H9 (cell line): ENCODE results near the gene MXI1. TPM values are rescaled to one million over a fixed set of nuclear protein-coding genes. Genes with fewer than 3 reads are reported as not detected.
A peak's percentile ranks its signal among the peaks of the same experiment; 100 is the strongest.

ENCODE experiments used
- DNase-seq: peaks from one replicate; pipeline ENCODE4 v3.0.0-alpha.2; 2017
- H2AFZ ChIP-seq: one replicate; pipeline ENCODE4 v1.6.1; 2013; ENCODE audit warnings: mild to moderate bottlenecking, low read length, control low read depth, moderate library complexity
- H2AK5ac ChIP-seq: 2 replicates; pipeline ENCODE4 v1.6.1; 2013; ENCODE audit warnings: low read length, control low read depth, mixed read lengths; ENCODE audit not compliant: insufficient read length
- H2BK120ac ChIP-seq: one replicate; pipeline ENCODE4 v1.6.1; 2013; ENCODE audit warnings: low read depth, mild to moderate bottlenecking, low read length, control low read depth, inconsistent platforms; ENCODE audit not compliant: poor library complexity, severe bottlenecking
- H2BK12ac ChIP-seq: 2 replicates; pipeline ENCODE4 v1.6.1; 2013; ENCODE audit warnings: low read length, control low read depth, mixed read lengths, low read depth; ENCODE audit not compliant: insufficient read length
- H2BK15ac ChIP-seq: 2 replicates; pipeline ENCODE4 v1.6.1; 2013; ENCODE audit warnings: low read depth, low read length, control low read depth
- H2BK20ac ChIP-seq: one replicate; pipeline ENCODE4 v1.6.1; 2013; ENCODE audit warnings: low read depth, mild to moderate bottlenecking, low read length, control low read depth, inconsistent platforms; ENCODE audit not compliant: poor library complexity, severe bottlenecking
- H2BK5ac ChIP-seq: 2 replicates; pipeline ENCODE4 v1.6.1; 2013; ENCODE audit warnings: low read length, control low read depth, mixed read lengths; ENCODE audit not compliant: insufficient read length
- H3K14ac ChIP-seq: 2 replicates; pipeline ENCODE4 v1.6.1; 2013; ENCODE audit warnings: low read length, control low read depth; ENCODE audit not compliant: insufficient read depth
- H3K18ac ChIP-seq: 2 replicates; pipeline ENCODE4 v1.6.1; 2013; ENCODE audit warnings: low read depth, mild to moderate bottlenecking, mixed read lengths, low read length, control low read depth; ENCODE audit not compliant: insufficient read length
- H3K23ac ChIP-seq: 2 replicates; pipeline ENCODE4 v1.6.1; 2013; ENCODE audit warnings: low read length, control low read depth, mixed read lengths, low read depth; ENCODE audit not compliant: insufficient read length
- H3K23me2 ChIP-seq: 2 replicates; pipeline ENCODE4 v1.6.1; 2013; ENCODE audit warnings: low read depth, mild to moderate bottlenecking, mixed read lengths, low read length, control low read depth; ENCODE audit not compliant: insufficient read length, poor library complexity, severe bottlenecking
- H3K27ac ChIP-seq: 2 replicates; pipeline ENCODE4 v1.5.1; 2013; ENCODE audit warnings: low read length, control low read depth, mixed read lengths, low read depth; ENCODE audit not compliant: insufficient read length
- H3K27me3 ChIP-seq: 2 replicates; pipeline ENCODE4 v1.6.1; 2013; ENCODE audit warnings: low read length, control low read depth, inconsistent platforms; ENCODE audit not compliant: insufficient read depth
- H3K4ac ChIP-seq: 2 replicates; pipeline ENCODE4 v1.6.1; 2013; ENCODE audit warnings: low read depth, mild to moderate bottlenecking, control low read depth, inconsistent platforms, low read length, moderate library complexity
- H3K4me1 ChIP-seq: 2 replicates; pipeline ENCODE4 v1.6.1; 2013; ENCODE audit warnings: low read length, control low read depth, inconsistent platforms; ENCODE audit not compliant: insufficient read depth
- H3K4me2 ChIP-seq: 2 replicates; pipeline ENCODE4 v1.6.1; 2013; ENCODE audit warnings: low read length, control low read depth, mixed read lengths; ENCODE audit not compliant: insufficient read length, insufficient read depth
- H3K56ac ChIP-seq: 2 replicates; pipeline ENCODE4 v1.6.1; 2013; ENCODE audit warnings: low read depth, mild to moderate bottlenecking, mixed read lengths, low read length, control low read depth; ENCODE audit not compliant: insufficient read length
- H3K79me1 ChIP-seq: 2 replicates; pipeline ENCODE4 v1.6.1; 2013; ENCODE audit warnings: low read depth, mild to moderate bottlenecking, moderate library complexity, low read length, control low read depth, inconsistent platforms; ENCODE audit not compliant: insufficient read depth, poor library complexity, severe bottlenecking
- H3K79me2 ChIP-seq: 2 replicates; pipeline ENCODE4 v1.6.1; 2013; ENCODE audit warnings: low read length, control low read depth, inconsistent platforms; ENCODE audit not compliant: insufficient read depth
- H3K9ac ChIP-seq: 2 replicates; pipeline ENCODE4 v1.6.1; 2013; ENCODE audit warnings: low read length, control low read depth, mixed read lengths; ENCODE audit not compliant: insufficient read length; ENCODE audit errors: extremely low read depth
- H3K9me3 ChIP-seq: one replicate; pipeline ENCODE4 v1.6.1; 2013; ENCODE audit warnings: low read depth, low read length, inconsistent platforms; ENCODE audit not compliant: control insufficient read depth
- H3T11ph ChIP-seq: one replicate; pipeline ENCODE4 v1.6.1; 2013; ENCODE audit warnings: mild to moderate bottlenecking, low read length, control low read depth, inconsistent platforms
- H4K20me1 ChIP-seq: one replicate; pipeline ENCODE4 v1.6.1; 2013; ENCODE audit not compliant: control insufficient read depth, insufficient read length, insufficient read depth
- H4K5ac ChIP-seq: 2 replicates; pipeline ENCODE4 v1.6.1; 2013; ENCODE audit warnings: low read depth, mild to moderate bottlenecking, mixed read lengths, low read length, control low read depth; ENCODE audit not compliant: insufficient read length
- H4K8ac ChIP-seq: replicated peaks from 2 replicates; pipeline ENCODE4 v1.6.1; 2013; ENCODE audit warnings: low read length, control low read depth, mixed read lengths, low read depth; ENCODE audit not compliant: insufficient read length
- H4K91ac ChIP-seq: 2 replicates; pipeline ENCODE4 v1.6.1; 2013; ENCODE audit warnings: low read depth, mild to moderate bottlenecking, moderate library complexity, mixed read lengths, low read length, control low read depth; ENCODE audit not compliant: insufficient read length
- H3K27ac Mint-ChIP-seq, 3 experiments: 2 replicates in 2 of 3; 3 replicates in 1 of 3; pipeline ENCODE4 v1.8.0; 2020 to 2021; ENCODE audit warnings: mixed read lengths in 3 of 3, mild to moderate bottlenecking in 1 of 3, moderate library complexity in 1 of 3
- H3K27me3 Mint-ChIP-seq: 2 replicates; pipeline ENCODE4 v1.8.0; 2021; ENCODE audit warnings: low read depth, mild to moderate bottlenecking, moderate library complexity, mixed read lengths
- H3K36me3 Mint-ChIP-seq, 3 experiments: 2 replicates in 2 of 3; 3 replicates in 1 of 3; pipeline ENCODE4 v1.8.0; 2020 to 2021; ENCODE audit warnings: low read depth in 3 of 3, mixed read lengths in 3 of 3; ENCODE audit not compliant: insufficient read depth in 1 of 3
- H3K4me1 Mint-ChIP-seq, 2 experiments: 2 replicates each; pipeline ENCODE4 v1.8.0; 2020; ENCODE audit warnings: mixed read lengths in 2 of 2
- H3K4me3 Mint-ChIP-seq, 2 experiments: 2 replicates in 1 of 2; 3 replicates in 1 of 2; pipeline ENCODE4 v1.8.0; 2020 to 2021; ENCODE audit warnings: mild to moderate bottlenecking in 2 of 2, mixed read lengths in 2 of 2, moderate library complexity in 1 of 2
- H3K9me3 Mint-ChIP-seq, 2 experiments: 2 replicates in 1 of 2; 3 replicates in 1 of 2; pipeline ENCODE4 v1.8.0; 2020; ENCODE audit warnings: mild to moderate bottlenecking in 2 of 2, mixed read lengths in 2 of 2, moderate library complexity in 1 of 2
- WGBS: extraction: QIAGEN DNeasy Blood & Tissue Kit; methylation state at CpG from one replicate; pipeline ENCODE4 v1.1.7; 2013; ENCODE audit warnings: missing lambda C conversion rate, low lambda C conversion rate, mixed read lengths; ENCODE audit not compliant: insufficient read length; ENCODE audit errors: extremely low coverage; 5-methylcytosine and 5-hydroxymethylcytosine counted together
- total RNA-seq: library from RNA; stranded (reverse); gene quantifications from 2 replicates; pipeline ENCODE4 v1.2.1, GENCODE V29; 2021
- TF ChIP-seq, protein P1 (sequence below): fragments of 200-600 bp; sonication (generic); conservative IDR thresholded peaks from 3 replicates; pipeline ENCODE4 v1.8.0; 2021; ENCODE audit warnings: antibody characterized with exemption, mild to moderate bottlenecking

MXI1 gene
- total RNA-seq, 1 experiment from 2014 or later, result 5.6 TPM

DNA sequence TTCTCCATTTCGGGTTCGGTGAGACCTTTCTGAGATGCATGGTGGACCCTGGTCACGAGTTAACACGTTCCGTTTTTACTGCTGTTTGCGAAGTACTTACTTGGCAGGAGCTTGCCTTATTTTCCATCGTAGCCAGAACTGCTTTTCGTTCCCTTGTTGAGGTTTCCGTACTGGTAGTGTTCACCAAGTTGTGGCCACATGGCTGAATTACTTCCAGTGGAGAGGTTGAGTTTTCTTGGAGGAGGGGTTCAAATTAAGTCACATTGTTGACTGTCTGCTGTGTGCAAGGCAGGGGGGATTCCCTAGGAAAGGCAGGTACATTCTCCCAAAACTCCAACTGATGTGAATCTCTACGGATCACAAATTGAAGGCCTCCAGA is 4.0 kb downstream of the MXI1 start:
- TF ChIP-seq, protein P1, sequence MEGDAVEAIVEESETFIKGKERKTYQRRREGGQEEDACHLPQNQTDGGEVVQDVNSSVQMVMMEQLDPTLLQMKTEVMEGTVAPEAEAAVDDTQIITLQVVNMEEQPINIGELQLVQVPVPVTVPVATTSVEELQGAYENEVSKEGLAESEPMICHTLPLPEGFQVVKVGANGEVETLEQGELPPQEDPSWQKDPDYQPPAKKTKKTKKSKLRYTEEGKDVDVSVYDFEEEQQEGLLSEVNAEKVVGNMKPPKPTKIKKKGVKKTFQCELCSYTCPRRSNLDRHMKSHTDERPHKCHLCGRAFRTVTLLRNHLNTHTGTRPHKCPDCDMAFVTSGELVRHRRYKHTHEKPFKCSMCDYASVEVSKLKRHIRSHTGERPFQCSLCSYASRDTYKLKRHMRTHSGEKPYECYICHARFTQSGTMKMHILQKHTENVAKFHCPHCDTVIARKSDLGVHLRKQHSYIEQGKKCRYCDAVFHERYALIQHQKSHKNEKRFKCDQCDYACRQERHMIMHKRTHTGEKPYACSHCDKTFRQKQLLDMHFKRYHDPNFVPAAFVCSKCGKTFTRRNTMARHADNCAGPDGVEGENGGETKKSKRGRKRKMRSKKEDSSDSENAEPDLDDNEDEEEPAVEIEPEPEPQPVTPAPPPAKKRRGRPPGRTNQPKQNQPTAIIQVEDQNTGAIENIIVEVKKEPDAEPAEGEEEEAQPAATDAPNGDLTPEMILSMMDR, result no peak
- peak overlapping the region; percentile 78 to 91 for H3K4me3 Mint-ChIP-seq

More for the DNA sequence above, 4.0 kb downstream of the MXI1 start:
- Histone ChIP-seq H3K23me2 (peaks cover 30% of the 10 kb centered on the region), H3K9ac (peak overlapping the region; percentile 62), H2BK15ac (no peak overlapping the region), H4K91ac (no peak overlapping the region), H3K9me3 (no peaks in the 10 kb centered on the region), H2BK5ac (no peak overlapping the region), H2AFZ (no peak overlapping the region), H4K20me1 (no peaks in the 10 kb centered on the region), H3K27me3 (peaks cover 28% of the 10 kb centered on the region), H2BK12ac (no peak overlapping the region), H4K8ac (no peak overlapping the region), H3K4ac (no peak overlapping the region), H3K18ac (peak overlapping the region; percentile 1), H3K79me1 (no peaks in the 10 kb centered on the region), H3K14ac (0 out of 2 replicates have a peak overlapping the region, but pooled peaks have one; percentile 9), H3K23ac (no peak overlapping the region), H2BK20ac (no peak overlapping the region), H4K5ac (no peak overlapping the region), H2AK5ac (no peak overlapping the region), H3K56ac (no peak overlapping the region), H3K27ac (no peak overlapping the region), H3T11ph (no peak overlapping the region), H3K4me2 (peak overlapping the region; percentile 92), H3K79me2 (no peaks in the 10 kb centered on the region), H2BK120ac (no peak overlapping the region), H3K4me1 (no peaks in the 10 kb centered on the region; the same call in 1 of the 2 replicates)
- Mint-ChIP-seq H3K4me1 (peaks cover 38 to 42% of the 10 kb centered on the region in 2 experiments), H3K36me3 (no peaks in the 10 kb centered on the region; a peak in 1 of 7 replicates), H3K9me3 (peaks cover 0 to 2% of the 10 kb centered on the region in 2 experiments; a peak in 3 of 5 replicates), H3K27me3 (peaks cover 91% of the 10 kb centered on the region), H3K27ac (no peak overlapping the region; a peak in 1 of 7 replicates)
- WGBS, result no CpG with 5 or more reads among the region's 10 CpGs
- DNase-seq, result no peak
